Activated CD4-positive, alpha-beta memory T cell treated with anti-CD3 and anti-CD28 coated beads, Interleukin-2, amount 10 ng/mL, durations not matched to agents 7 days and 5 days (primary cell): Measurements from ENCODE around the gene PTTG1. TPM values are rescaled to one million over a fixed set of nuclear protein-coding genes. Genes with fewer than 3 reads are reported as not detected.

Experiments
- CTCF ChIA-PET: fragments of 350-600 bp; sonication (Branson Sonifier 250); formaldehyde crosslinking; loops from one replicate; lab custom pipeline; 2021; ENCODE audit warnings: antibody characterized with exemption, inconsistent platforms; lab: Charles Lee
- POLR2A ChIA-PET: fragments of 350-600 bp; sonication (Branson Sonifier 250); formaldehyde crosslinking; loops from one replicate; lab custom pipeline; 2021; ENCODE audit warnings: antibody characterized with exemption; lab: Charles Lee
- DNase-seq: peaks from one replicate; pipeline ENCODE4 v3.0.0-alpha.2; 2020
- H3K27ac Mint-ChIP-seq: one replicate; pipeline ENCODE4 v1.8.0; 2021; ENCODE audit warnings: mild to moderate bottlenecking, mixed read lengths
- H3K27me3 Mint-ChIP-seq: one replicate; pipeline ENCODE4 v1.8.0; 2021; ENCODE audit warnings: mixed read lengths
- H3K36me3 Mint-ChIP-seq: one replicate; pipeline ENCODE4 v1.8.0; 2021; ENCODE audit warnings: low read depth, mixed read lengths
- H3K4me1 Mint-ChIP-seq: one replicate; pipeline ENCODE4 v1.8.0; 2021; ENCODE audit warnings: mixed read lengths
- H3K4me3 Mint-ChIP-seq: one replicate; pipeline ENCODE4 v1.8.0; 2021; ENCODE audit warnings: mild to moderate bottlenecking, mixed read lengths
- H3K9me3 Mint-ChIP-seq: one replicate; pipeline ENCODE4 v1.8.0; 2021; ENCODE audit warnings: mixed read lengths
- total RNA-seq, 2 experiments: library from RNA; stranded (reverse); gene quantifications; one replicate each; pipeline ENCODE4 v1.2.3, GENCODE V29; 2021

PTTG1 gene
- total RNA-seq, 2 experiments from 2014 or later, result 223 to 226 TPM

- Mint-ChIP-seq H3K27me3 (no peaks in the 10 kb centered on the region), H3K4me1 (peaks cover 78% of the 10 kb centered on the region), H3K36me3 (peaks cover 36% of the 10 kb centered on the region), H3K27ac (peak overlapping the region; percentile 99), H3K9me3 (no peaks in the 10 kb centered on the region), H3K4me3 (peak overlapping the region; percentile 99)
- POLR2A ChIA-PET, result interaction anchor here (2.4 to 8.1 kb wide), 5 partner anchors 13 to 49 kb away, joined by 31 to 135 read pairs (median 73); partner anchors contain the start of genes PTTG1 and SLU7
- CTCF ChIA-PET, result interaction anchor here (0.8 to 9.6 kb wide), 6 partner anchors 10 to 39 kb away, joined by 3 to 185 read pairs (median 6); no protein-coding TSS in a partner anchor
- DNase-seq, result no peak
Measured at GRCh38 chr5:160468363-160468975, 46.8 kb downstream of the PTTG1 start.

GRCh38 chr5:160469156-160470144 is 47.8 kb downstream of the PTTG1 start:
- H3K9me3 Mint-ChIP-seq, result no peaks in the 10 kb centered on the region
- POLR2A ChIA-PET, result interaction anchor here (0.8 to 8.1 kb wide), 7 partner anchors 12 to 50 kb away, joined by 3 to 135 read pairs (median 11); partner anchors contain the start of genes PTTG1 and SLU7
- CTCF ChIA-PET, result interaction anchor here (4.6 to 9.6 kb wide), 2 partner anchors 29 to 38 kb away, joined by 33 to 185 read pairs; no protein-coding TSS in a partner anchor
- peaks cover 76% of the 10 kb centered on the region for H3K4me1 Mint-ChIP-seq
- H3K27me3 Mint-ChIP-seq, result no peaks in the 10 kb centered on the region
- peak; percentile 29 for DNase-seq
- H3K36me3 Mint-ChIP-seq, result peaks cover 43% of the 10 kb centered on the region
- peak overlapping the region; percentile 99 for H3K4me3 Mint-ChIP-seq
- H3K27ac Mint-ChIP-seq, result peak overlapping the region; percentile 99

GRCh38 chr5:160470437-160471361 is 49.0 kb downstream of the PTTG1 start:
- H3K4me3 Mint-ChIP-seq, result peak overlapping the region; percentile 99
- POLR2A ChIA-PET, result interaction anchor here (1.0 to 8.1 kb wide), 11 partner anchors 11 to 52 kb away, joined by 3 to 135 read pairs (median 6); partner anchors contain the start of genes PTTG1 and SLU7
- H3K9me3 Mint-ChIP-seq, result no peaks in the 10 kb centered on the region
- CTCF ChIA-PET, result interaction anchor here (0.5 to 9.6 kb wide), 3 partner anchors 30 to 1773 kb away, joined by 4 to 185 read pairs (median 4); no protein-coding TSS in a partner anchor
- H3K4me1 Mint-ChIP-seq, result peaks cover 78% of the 10 kb centered on the region
- peak; percentile 36 for DNase-seq
- no peaks in the 10 kb centered on the region for H3K27me3 Mint-ChIP-seq
- peaks cover 54% of the 10 kb centered on the region for H3K36me3 Mint-ChIP-seq
- H3K27ac Mint-ChIP-seq, result peak overlapping the region; percentile 99

GRCh38 chr5:160471761-160472160 is 50.1 kb downstream of the PTTG1 start:
- POLR2A ChIA-PET, result interaction anchor here (1.5 to 8.1 kb wide), 4 partner anchors 10 to 52 kb away, joined by 4 to 135 read pairs (median 54); partner anchors contain the start of gene PTTG1

DNA sequence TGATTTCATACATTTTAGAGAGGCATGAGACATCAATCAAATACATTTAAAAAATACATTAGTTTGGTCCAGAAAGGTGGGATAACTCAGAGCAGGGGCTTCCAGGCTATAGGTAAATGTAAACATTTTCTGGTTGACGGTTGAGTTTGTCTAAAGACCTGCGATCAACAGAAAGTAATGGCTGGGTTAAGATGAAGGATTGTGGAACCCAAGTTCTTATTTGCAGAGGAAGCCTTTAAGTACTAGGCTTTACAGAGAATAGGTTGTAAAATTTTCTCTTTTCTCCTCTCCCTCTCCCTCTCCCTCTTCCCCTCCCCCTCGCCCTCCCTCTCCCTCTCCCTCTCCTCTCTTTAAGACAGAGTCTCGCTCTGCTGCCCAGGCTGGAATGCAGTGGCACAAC is 50.8 kb downstream of the PTTG1 start:
- peak overlapping the region; percentile 99 for H3K27ac Mint-ChIP-seq
- no peaks in the 10 kb centered on the region for H3K9me3 Mint-ChIP-seq
- no peaks in the 10 kb centered on the region for H3K27me3 Mint-ChIP-seq
- H3K4me3 Mint-ChIP-seq, result peak overlapping the region; percentile 99
- peaks cover 79% of the 10 kb centered on the region for H3K4me1 Mint-ChIP-seq
- peaks cover 71% of the 10 kb centered on the region for H3K36me3 Mint-ChIP-seq
- CTCF ChIA-PET, result interaction anchor here (1.3 to 1.5 kb wide), 2 partner anchors 34 to 35 kb away, joined by 6 to 9 read pairs; no protein-coding TSS in a partner anchor
- POLR2A ChIA-PET, result interaction anchor here (1.5 to 4.4 kb wide), 3 partner anchors 13 to 54 kb away, joined by 8 to 23 read pairs (median 12); partner anchors contain the start of genes PTTG1 and SLU7
- no peak for DNase-seq

More at GRCh38 chr5:160471761-160472160, 50.1 kb downstream of the PTTG1 start:
- peak overlapping the region; percentile 99 for H3K27ac Mint-ChIP-seq
- H3K4me1 Mint-ChIP-seq, result peaks cover 79% of the 10 kb centered on the region
- no peak for DNase-seq
- CTCF ChIA-PET, result interaction anchor here (9.6 kb wide), 1 partner anchor 31 kb away, joined by 185 read pairs; no protein-coding TSS in a partner anchor
- peak overlapping the region; percentile 99 for H3K4me3 Mint-ChIP-seq
- H3K36me3 Mint-ChIP-seq, result peaks cover 64% of the 10 kb centered on the region
- H3K9me3 Mint-ChIP-seq, result no peaks in the 10 kb centered on the region
- no peaks in the 10 kb centered on the region for H3K27me3 Mint-ChIP-seq

DNA sequence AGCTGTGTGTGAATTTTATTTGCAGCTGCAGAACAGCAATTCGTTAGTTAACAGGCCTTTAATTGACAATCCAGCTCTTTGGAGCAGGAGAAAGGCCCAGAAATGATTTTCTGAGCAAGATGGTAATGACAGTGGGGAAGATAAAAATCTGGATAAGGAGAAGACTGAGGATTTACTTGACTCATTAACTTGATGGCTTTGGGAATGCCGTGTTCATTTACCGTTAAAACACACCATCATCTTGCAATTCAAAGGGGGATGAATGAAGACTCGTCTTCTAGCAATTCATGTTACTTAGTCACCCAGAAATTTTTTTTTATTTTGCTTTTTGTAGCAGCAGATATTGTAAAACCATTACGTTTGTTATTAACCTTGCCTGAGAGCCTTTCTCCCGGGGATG is 52.0 kb downstream of the PTTG1 start:
- H3K27me3 Mint-ChIP-seq, result no peaks in the 10 kb centered on the region
- peak overlapping the region; percentile 99 for H3K27ac Mint-ChIP-seq
- ChIA-PET CTCF (interaction anchor here (1.3 to 2.2 kb wide), 4 partner anchors 10 to 35 kb away, joined by 3 to 15 read pairs (median 8); no protein-coding TSS in a partner anchor), POLR2A (interaction anchor here (1.0 to 4.4 kb wide), 4 partner anchors 12 to 55 kb away, joined by 3 to 23 read pairs (median 10); partner anchors contain the start of genes PTTG1 and SLU7)
- H3K36me3 Mint-ChIP-seq, result peaks cover 78% of the 10 kb centered on the region
- H3K9me3 Mint-ChIP-seq, result no peaks in the 10 kb centered on the region
- DNase-seq, result no peak
- peak overlapping the region; percentile 99 for H3K4me3 Mint-ChIP-seq
- peaks cover 82% of the 10 kb centered on the region for H3K4me1 Mint-ChIP-seq

DNA sequence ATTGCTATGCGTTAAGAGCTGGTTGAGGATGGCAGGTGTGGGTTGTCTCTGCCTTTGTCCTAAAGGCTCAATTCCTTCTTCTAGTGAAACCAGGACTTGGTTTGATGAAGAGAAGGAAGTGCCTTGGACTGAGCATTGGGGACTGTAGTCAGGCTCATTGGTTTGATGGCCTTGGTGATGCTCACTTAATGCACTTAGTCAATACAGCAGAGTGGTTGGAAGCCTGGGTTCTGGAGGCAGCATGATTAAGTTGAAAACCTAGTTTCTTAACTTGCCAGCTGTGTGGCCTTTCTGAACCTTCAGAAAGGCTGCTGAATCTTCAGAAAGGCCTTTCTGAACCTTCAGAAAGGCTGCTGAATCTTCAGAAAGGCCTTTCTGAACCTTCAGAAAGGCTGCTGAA is 52.4 kb downstream of the PTTG1 start:
- peak overlapping the region; percentile 99 for H3K27ac Mint-ChIP-seq

GRCh38 chr5:160475864-160476438 is 54.3 kb downstream of the PTTG1 start:
- H3K36me3 Mint-ChIP-seq, result peaks cover 82% of the 10 kb centered on the region
- ChIA-PET POLR2A (interaction anchor here (1.2 to 4.4 kb wide), 4 partner anchors 10 to 57 kb away, joined by 3 to 23 read pairs (median 4); partner anchors contain the start of gene SLU7), CTCF (interaction anchor here (0.5 to 2.2 kb wide), 3 partner anchors 12 to 37 kb away, joined by 3 to 15 read pairs (median 3); no protein-coding TSS in a partner anchor)
- DNase-seq, result no peak
- H3K4me3 Mint-ChIP-seq, result peak overlapping the region; percentile 50
- no peaks in the 10 kb centered on the region for H3K9me3 Mint-ChIP-seq
- H3K4me1 Mint-ChIP-seq, result peaks cover 91% of the 10 kb centered on the region
- H3K27me3 Mint-ChIP-seq, result no peaks in the 10 kb centered on the region
- peak overlapping the region; percentile 62 for H3K27ac Mint-ChIP-seq

More for the DNA sequence above, 52.4 kb downstream of the PTTG1 start:
- no peaks in the 10 kb centered on the region for H3K27me3 Mint-ChIP-seq
- no peaks in the 10 kb centered on the region for H3K9me3 Mint-ChIP-seq
- POLR2A ChIA-PET, result interaction anchor here (1.0 to 4.4 kb wide), 6 partner anchors 12 to 55 kb away, joined by 3 to 23 read pairs (median 6); partner anchors contain the start of genes PTTG1 and SLU7
- CTCF ChIA-PET, result interaction anchor here (1.3 to 2.2 kb wide), 3 partner anchors 10 to 35 kb away, joined by 3 to 15 read pairs (median 6); no protein-coding TSS in a partner anchor
- DNase-seq, result no peak
- peaks cover 84% of the 10 kb centered on the region for H3K4me1 Mint-ChIP-seq
- peak overlapping the region; percentile 99 for H3K4me3 Mint-ChIP-seq
- peaks cover 79% of the 10 kb centered on the region for H3K36me3 Mint-ChIP-seq

- Mint-ChIP-seq H3K27me3 (no peaks in the 10 kb centered on the region), H3K4me3 (peak overlapping the region; percentile 62), H3K27ac (peak overlapping the region; percentile 80), H3K4me1 (peaks cover 85% of the 10 kb centered on the region), H3K9me3 (no peaks in the 10 kb centered on the region), H3K36me3 (peaks cover 78% of the 10 kb centered on the region)
- ChIA-PET CTCF (interaction anchor here (0.6 to 1.7 kb wide), 5 partner anchors 10 to 84 kb away, joined by 3 to 5 read pairs (median 3); no protein-coding TSS in a partner anchor), POLR2A (interaction anchor here (0.7 to 10.7 kb wide), 6 partner anchors 8 to 59 kb away, joined by 3 to 135 read pairs (median 4); partner anchors contain the start of genes PTTG1 and SLU7)
- no peak for DNase-seq
Measured at GRCh38 chr5:160477266-160477970, 55.8 kb downstream of the PTTG1 start.

GRCh38 chr5:160478163-160478562 is 56.5 kb downstream of the PTTG1 start:
- H3K4me1 Mint-ChIP-seq, result peaks cover 85% of the 10 kb centered on the region
- no peak overlapping the region for H3K4me3 Mint-ChIP-seq
- peaks cover 80% of the 10 kb centered on the region for H3K36me3 Mint-ChIP-seq
- peak overlapping the region; percentile 80 for H3K27ac Mint-ChIP-seq
- CTCF ChIA-PET, result interaction anchor here (0.6 to 1.7 kb wide), 7 partner anchors 11 to 84 kb away, joined by 3 to 5 read pairs (median 3); no protein-coding TSS in a partner anchor
- H3K27me3 Mint-ChIP-seq, result no peaks in the 10 kb centered on the region
- no peaks in the 10 kb centered on the region for H3K9me3 Mint-ChIP-seq
- DNase-seq, result no peak
- POLR2A ChIA-PET, result interaction anchor here (0.9 to 10.7 kb wide), 5 partner anchors 8 to 56 kb away, joined by 4 to 135 read pairs (median 5); partner anchors contain the start of gene PTTG1
